GM19395 (cell line): ENCODE data around the gene DCUN1D2.
"Not testable (repeated sequence)": the region's sequence is repeated elsewhere in the genome, so short reads cannot be mapped to it uniquely, and the experiment has no call there.

Source experiments
- ATAC-seq: cut with Tn5 transposase; IDR thresholded peaks from one replicate; pipeline ENCODE4 v1.9.1; 2021; ENCODE audit warnings: mild to moderate bottlenecking, moderate library complexity; ENCODE audit not compliant: unreplicated experiment

DCUN1D2 gene

DNA sequence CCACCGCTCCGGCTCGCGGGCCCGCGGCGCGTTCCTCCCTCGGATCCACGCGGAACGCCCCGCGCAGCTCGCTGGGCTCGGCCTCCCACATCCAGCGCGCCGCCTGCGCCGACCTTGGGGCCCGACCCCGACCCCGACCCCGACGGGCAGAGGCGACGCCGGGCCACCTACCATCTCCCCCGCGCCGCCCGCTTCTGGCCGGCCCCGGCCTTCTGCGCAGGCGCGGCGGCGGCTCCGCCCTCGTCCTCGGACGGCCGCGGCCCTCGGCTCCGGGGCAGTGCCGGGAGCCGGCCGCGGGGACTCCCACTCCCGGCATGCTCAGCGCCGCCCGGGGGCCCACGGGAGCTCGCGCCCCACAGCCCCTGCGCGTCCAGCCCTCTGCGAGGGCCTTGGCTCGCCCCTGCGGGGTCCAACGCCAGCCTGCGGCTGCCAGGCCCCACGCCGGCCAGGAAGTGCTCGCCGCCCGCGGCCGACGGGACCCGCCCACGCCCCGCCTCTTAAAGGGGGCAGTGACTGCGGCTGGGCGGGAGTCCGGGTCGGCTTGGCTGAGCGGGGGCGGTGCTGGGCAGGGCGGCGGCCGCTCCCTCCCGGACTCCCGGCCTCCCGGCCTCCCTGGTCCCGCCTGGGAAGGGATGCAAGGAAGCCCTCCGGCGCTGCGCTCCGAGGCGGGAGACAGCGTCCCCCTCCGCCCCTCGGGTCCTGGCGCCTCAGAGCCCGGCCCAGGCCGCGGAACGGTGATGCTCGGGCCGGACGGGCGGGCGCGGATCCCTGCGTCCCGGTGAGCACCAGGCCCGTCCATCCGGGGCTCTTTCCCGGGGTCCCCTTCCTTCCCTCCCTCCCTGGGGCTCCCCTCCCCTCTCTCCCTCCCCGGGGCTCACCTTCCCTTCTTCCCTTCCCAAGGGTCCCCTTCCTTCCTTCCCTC lies at the start of gene DCUN1D2:
DCUN1D2 (minus strand) TSS at position 216 of the 922 bp plus-strand sequence; CDS start at position 174, 42 bp downstream.
- peak; percentile 71 for ATAC-seq

DNA sequence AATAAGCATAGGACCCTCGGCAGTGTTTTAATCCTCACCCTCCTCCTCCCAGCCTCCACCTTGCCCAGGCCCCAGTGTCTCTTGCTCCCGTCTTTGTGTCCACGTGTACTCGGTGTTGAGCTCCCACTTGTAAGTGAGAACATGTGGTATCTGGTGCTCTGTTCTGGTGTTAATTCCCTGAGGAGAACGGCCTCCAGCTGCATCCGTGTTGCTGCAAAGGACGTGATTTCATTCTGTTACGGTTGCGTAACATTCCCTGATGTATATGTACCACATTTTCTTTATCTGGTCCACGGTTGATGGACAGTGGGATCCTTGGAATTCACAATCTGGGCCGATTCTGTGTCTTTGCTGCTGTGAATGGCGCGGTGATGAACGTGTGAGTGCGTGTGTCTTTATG lies 49.3 kb upstream of the DCUN1D2 start:
- no peak for ATAC-seq

DNA sequence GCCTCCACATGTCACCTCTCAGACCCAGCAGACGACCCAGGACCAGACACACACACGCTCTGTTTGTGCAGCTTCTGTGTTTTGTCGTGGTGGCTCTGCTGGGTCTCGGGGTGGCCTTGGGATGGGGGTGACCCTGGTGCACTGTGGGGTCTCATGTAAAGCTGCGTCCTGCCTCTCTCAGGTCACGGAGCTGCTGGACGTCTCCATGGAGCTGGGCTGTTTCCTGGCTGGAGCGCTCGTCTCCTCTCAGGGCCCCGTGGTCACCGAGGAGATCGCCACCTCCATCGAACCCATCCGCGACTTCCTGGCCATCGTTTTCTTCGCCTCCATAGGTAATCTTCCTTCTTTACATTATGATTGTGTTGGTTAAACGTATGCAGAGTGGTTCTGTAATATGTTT lies 48.7 kb upstream of the DCUN1D2 start:
- no peak for ATAC-seq

DNA sequence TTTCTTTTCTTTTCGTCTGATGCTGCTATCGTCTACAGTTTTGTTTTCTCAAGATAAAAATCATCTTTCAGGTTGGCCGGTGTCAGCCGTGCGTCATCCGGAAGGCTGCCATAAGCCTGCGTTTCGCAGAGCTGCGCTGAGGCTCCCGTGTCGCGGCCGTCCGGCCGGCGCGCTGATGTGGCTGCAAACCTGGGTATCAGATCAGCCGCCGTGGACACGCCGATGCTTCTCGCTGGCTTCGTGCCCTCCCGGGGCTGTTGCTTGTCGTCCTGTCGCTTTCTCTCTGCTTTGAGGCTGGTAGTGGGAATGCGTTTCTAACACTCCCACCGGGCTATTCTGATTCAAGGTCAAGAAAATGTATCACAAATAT lies 48.2 kb upstream of the DCUN1D2 start:
- ATAC-seq: no peak

DNA sequence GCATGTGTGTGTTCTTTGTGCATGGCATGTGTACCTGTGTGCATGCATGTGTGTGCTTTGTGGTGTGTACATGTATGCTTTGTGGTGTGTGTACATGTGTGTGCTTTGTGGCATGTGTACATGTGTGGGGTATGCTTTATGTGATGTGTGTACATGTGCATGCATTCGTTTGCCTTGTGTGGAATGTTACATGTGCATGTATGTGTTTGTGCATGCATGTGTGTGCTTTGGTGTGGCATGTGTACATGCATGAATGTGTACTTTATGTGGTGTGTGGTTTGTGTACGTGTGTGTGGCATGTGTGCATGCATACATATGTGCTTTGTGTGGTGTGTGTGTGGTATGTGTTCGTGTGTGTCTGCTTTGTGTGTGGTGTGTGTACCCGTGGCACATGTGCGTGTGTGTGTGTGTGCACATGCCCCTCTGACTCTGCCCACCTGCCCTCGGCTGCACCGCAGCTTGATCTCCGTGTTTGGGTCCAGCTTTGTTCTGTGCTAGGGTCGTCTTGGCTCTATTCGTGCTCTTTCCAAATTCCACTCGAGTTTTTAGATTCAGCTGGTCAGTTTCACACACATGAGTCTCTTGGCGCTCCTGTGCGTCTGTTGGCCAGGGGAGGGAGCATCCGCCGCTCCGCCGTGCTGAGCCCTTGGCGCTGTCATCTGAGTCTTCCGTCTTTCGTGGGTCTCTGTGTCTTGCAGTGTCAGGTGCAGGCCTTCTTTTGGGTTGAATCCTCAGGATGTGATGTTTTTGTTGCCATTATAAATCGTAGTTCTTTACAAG lies 47.6 kb upstream of the DCUN1D2 start:
- ATAC-seq: no peak

DNA sequence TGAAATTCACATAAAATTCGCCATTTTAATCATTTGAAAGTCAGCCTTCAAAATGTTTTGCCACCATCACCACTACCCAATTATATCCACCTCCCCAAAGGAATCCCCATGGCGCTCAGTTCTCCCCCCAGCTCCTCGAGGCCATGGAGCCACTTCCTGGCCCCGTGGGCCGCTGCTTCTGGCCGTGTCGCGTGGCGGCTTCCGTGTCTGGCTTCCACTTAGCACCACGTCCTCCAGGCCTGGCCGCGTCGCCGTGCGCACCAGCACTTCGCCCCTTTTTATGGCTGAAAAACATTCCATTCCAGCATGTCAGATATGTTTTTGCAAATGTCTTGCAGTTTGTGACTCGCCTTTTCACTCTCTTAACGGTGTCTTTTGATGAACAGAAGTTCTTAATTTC lies 46.7 kb upstream of the DCUN1D2 start:
- no peak for ATAC-seq

DNA sequence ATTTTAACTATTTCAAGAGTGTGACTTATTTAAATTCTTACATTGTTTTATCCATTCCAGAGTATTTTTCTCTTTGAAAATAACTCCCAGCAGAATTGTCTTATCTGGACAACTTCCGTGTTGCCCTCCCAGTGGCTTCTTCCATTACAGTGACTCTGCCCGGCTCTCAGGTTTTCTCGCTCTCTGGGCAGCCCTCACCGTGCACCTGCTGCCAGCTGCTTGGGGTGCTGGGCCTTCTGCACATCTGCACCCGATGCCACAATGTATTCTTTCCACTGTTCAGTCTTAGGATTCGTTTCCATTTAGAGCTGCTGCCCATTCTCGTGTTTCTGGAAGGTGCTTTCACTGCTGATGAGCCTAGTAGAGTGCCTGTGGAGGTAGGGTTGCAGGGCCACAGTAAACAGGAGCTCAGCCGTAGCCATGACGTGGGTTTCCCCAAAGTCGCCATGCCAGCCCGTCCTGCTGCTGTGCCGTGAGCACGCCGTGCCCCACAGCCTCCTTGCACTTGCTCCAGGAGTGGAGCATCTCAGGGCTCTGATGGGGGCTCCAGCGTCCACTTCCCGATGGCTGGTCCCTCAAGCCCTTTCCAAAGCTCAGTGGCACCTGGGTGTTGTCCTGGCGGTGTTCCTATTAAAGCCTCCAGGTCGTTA lies 46.1 kb upstream of the DCUN1D2 start:
- no peak for ATAC-seq

DNA sequence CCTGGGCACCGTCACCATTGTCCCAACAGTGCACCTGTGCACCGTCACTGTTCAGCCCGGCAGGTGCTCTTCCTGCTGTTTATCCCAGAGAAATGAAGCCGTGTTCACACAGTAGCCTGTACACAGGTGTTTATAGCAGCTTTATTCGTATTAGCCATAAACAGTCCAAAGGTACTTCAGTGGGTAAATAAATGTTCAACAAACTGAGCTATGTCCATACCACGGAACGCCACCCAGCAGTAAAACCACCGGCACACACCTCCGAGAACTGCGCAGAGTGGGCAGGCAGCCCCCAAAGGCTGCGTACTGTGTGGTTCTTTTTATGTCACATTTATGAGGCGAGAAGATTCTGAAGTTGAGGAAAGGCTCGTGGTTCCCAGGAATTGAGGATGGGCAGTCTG lies 44.9 kb upstream of the DCUN1D2 start:
- no peak for ATAC-seq

DNA sequence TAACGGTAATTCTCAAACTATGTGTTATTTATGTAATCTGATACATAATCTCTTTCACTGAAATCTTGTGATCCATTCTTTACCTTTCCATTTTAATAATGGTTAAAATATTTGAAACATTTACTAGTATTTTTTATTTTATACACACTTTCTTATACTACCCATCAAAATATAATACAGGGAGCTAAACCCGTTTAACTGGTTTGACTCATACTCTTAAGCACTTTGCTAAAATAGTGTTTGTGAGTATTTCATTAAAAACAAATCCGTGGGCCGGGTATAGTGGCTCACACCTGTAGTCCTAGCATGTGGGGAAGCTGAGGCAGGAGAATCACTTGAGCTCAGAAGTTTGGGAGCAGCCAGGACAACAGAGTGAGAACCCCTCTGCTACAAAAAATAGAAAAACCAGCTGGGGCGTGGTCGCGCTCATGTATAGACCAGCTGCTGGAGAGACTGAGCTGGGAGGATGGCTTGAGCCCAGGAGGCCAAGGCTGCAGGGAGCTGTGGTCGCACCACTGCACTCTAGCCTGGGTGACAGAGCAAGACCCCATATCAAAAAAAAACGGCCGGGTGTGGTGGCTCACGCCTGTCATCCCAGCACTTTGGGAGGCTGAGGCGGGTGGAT lies 43.8 kb upstream of the DCUN1D2 start:
- no peak for ATAC-seq

GRCh38 chr13:113533161-113533840 lies 42.8 kb upstream of the DCUN1D2 start:
- ATAC-seq: no peak

- ATAC-seq: no peak
These were observed 41.8 kb upstream of the DCUN1D2 start for GRCh38 chr13:113532156-113532806.

- no peak for ATAC-seq
These were observed 40.7 kb upstream of the DCUN1D2 start for GRCh38 chr13:113531041-113531873.

DNA sequence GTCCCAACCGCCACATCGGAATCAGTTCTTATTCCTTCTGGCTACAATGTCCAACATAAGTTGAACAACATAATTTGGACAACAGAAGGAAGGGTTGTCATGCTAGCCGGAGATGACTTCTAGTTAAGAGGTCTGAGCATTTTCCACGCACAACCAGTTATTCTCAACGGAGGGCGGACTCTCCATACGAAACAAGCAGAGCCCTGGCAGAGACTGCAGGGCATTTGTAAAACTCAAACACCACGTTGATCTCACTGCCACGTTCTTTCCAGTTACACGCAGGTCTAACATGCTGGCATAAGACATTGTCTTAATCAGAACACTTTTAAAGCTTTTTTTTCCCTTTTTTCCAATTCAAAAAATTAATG lies 38.3 kb upstream of the DCUN1D2 start:
- ATAC-seq: no peak

DNA sequence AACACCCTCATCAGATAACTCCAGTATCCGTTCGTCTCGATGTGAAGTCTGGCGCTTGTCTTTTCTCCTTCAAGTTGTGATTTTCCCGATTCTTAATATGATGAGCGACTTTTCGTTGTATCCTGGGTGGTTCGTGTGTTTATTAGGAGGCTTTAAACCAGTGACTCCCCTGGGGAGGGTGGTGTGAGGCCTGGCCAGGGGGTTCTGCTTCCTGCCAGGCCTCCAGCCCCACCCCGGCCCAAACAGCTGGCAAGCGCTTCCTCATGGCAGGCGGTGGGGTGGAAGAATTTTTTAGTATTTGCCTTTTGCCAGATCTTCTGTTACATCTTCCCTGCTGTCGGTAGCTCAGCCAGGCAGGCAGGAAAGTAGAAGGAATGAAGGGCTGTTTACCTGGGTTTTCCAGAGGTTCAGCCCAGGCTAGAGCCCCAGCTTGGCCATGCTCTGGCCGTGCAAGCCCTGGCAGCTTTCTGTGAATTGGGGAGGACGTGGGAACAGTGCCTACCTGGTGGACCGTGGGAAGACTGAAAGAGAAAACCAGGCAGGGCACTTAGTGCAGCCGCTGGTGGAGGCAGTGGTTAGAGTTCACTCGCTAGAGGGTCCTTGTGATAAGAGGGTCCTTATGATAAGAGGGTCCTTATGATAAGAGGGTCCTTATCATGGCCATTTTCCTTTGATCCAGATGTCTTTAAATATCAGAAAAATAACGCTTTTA lies 37.7 kb upstream of the DCUN1D2 start:
- no peak for ATAC-seq

DNA sequence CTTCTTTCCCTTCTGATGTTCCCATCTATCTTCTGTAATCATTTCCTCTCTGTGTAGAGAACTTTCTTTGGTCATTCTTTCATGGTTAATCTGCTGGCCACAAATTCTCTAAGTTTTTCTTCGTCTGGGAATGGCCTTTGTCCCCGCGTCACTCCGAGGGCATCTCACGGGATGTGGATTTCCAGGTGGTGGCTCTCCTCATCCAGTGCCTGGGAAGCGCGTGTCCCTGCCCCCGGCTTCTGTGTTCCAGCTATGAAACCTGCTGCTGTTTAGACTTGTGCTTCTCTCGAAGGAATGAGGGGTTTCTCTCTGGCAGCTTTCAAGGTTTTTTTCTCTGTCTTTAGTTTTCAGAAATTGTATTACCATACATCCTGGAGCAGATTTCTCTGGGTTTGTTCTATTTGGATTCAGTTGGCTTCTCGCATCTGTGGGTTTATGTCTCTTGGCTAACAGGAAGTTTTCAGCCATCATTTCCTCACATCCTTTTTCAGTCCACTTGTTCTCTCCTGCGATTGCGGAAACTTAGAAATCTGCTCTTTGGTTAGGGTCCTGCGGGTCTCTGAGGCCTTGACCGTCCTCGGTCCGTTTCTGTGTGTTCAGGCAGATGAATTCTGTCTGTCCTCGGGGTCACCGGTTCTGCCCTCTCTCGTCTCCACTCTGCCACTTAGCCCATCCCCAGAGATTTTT lies 36.9 kb upstream of the DCUN1D2 start:
- ATAC-seq: no peak

- no peak for ATAC-seq
These were observed 36.1 kb upstream of the DCUN1D2 start for GRCh38 chr13:113526466-113527220.

- ATAC-seq: not testable (repeated sequence)
These were observed 31.9 kb upstream of the DCUN1D2 start for GRCh38 chr13:113522438-113522837.
